ENCODE measurements around the gene PLEKHM1.
A peak's percentile ranks its signal among the peaks of the same experiment; 100 is the strongest.

The PLEKHM1 gene

DNA sequence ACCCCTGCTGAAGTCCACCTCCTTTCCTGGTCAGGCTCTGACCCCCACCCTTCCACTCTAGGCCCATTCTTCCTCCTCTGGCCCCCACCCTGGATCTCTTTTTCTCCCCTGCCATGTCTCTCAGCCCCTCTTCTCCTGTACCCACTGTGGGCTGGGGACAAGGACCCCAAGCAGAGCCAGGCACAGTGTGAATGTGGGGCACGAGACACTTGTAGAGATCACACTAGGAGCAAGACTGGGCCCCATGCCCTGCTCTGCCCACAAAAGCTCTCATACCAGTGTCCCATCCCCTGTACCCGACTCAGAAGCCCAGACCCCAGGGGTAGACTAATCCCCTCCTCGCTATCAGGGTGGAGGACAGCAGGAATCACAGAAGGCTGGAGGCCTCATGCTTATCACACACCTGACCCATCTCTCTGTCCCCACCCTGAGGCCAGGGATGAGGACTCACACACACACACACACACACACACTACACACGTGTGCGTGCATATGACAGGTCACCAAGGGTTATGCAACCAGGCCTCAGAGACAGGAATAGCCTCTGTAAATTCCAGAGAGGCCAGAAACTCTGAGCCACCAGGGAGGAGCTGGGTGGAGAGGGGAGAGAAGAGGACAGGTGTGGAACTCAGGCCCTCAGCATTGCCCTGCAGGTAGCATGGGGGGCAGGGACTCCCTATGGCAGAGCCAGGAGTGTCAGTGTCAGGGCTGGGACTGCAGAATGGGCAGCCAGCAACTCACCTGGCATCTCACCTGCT, 79.0 kb downstream of the PLEKHM1 start:
- Histone ChIP-seq H3K4me1 (ENCODE audit: control insufficient read depth, insufficient read depth, low read length) (peaks cover 89% of the 10 kb centered on the region), H3K36me3 (ENCODE audit: control insufficient read depth, insufficient read depth, low read length) (peaks cover 6% of the 10 kb centered on the region), H3K4me3 (ENCODE audit: low read length) (no peak overlapping the region), H3K9me3 (ENCODE audit: control insufficient read depth, low read length) (no peaks in the 10 kb centered on the region), H3K27me3 (ENCODE audit: control insufficient read depth, insufficient read depth, low read length) (no peaks in the 10 kb centered on the region), H3K9ac (ENCODE audit: low read length) (peak overlapping the region; percentile 38)

DNA sequence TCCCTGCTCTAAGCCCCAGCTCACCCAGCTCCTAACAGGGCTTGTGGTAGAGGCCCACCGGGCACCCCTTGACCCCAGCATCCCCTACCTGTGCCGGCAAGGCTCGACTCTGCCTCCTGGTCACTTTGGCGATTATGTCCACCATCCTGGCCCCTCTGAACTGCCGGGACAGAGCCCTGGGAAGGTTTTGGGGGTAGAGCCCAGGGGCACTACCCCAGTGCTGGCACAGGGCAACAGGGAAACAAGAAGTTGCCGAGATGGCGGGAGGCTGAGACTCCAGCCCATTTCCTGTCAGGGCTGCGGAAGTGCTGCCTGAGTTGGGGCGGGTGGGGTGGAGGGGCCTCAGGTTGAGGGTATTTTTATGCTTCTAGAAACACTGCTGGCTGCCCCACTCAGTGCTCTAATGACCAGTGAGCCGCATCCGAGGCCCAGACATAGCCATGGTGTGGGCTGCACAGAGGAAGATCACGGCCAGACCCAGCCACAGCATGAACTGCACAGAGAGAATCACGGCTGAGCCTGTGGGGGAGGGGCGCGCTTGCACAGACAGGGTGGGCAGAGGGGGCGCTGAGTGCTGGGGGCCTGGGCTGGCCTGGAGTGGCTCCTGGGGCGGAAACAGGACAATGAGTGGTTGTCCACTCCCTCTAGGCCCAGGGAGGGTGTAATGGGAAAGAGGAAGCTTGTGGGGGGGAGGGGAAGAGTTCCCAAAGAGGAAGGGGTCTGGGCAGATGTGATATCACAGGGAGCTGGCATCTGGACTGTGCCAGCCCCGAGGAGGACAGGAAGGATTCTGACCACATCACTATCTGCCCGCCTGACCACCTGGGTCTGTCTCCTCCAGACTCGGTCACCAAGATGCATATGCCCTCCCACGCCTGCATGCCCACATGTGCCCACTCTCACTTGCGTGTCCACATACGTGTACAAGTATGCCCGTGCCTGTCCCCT, 80.1 kb downstream of the PLEKHM1 start:
- peaks cover 93% of the 10 kb centered on the region for H3K4me1 ChIP-seq (ENCODE audit: control insufficient read depth, insufficient read depth, low read length)
- no peaks in the 10 kb centered on the region for H3K27me3 ChIP-seq (ENCODE audit: control insufficient read depth, insufficient read depth, low read length)
- H3K4me3 ChIP-seq (ENCODE audit: low read length), result peak overlapping the region; percentile 1
- peak overlapping the region; percentile 56 for H3K9ac ChIP-seq (ENCODE audit: low read length)
- peaks cover 6% of the 10 kb centered on the region for H3K36me3 ChIP-seq (ENCODE audit: control insufficient read depth, insufficient read depth, low read length)
- no peaks in the 10 kb centered on the region for H3K9me3 ChIP-seq (ENCODE audit: control insufficient read depth, low read length)

DNA sequence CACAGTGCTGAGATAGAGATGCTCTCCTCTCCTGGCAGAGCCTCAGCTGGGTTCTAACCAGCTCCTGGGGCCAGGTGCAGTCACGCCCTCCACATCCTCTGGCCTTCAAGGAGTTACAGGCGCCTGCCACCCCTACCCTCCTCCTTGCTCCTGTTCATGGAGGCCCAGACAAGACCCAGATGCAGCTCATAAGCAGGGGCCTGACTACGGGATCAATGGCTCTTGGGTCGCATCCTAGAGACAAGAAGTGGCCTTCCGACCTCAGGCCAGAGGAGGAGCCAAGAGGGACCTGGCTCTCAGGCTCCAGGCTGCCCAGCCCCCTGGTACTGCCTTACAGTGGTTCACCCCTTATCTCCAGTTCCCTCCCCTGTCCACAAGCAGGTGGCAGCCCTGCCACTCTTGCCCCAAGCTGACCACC, 80.9 kb downstream of the PLEKHM1 start:
- Histone ChIP-seq H3K4me1 (ENCODE audit: control insufficient read depth, insufficient read depth, low read length) (peaks cover 88% of the 10 kb centered on the region), H3K9me3 (ENCODE audit: control insufficient read depth, low read length) (no peaks in the 10 kb centered on the region), H3K4me3 (ENCODE audit: low read length) (peak overlapping the region; percentile 1), H3K9ac (ENCODE audit: low read length) (peak overlapping the region; percentile 56), H3K27me3 (ENCODE audit: control insufficient read depth, insufficient read depth, low read length) (no peaks in the 10 kb centered on the region), H3K36me3 (ENCODE audit: control insufficient read depth, insufficient read depth, low read length) (peaks cover 8% of the 10 kb centered on the region)

DNA sequence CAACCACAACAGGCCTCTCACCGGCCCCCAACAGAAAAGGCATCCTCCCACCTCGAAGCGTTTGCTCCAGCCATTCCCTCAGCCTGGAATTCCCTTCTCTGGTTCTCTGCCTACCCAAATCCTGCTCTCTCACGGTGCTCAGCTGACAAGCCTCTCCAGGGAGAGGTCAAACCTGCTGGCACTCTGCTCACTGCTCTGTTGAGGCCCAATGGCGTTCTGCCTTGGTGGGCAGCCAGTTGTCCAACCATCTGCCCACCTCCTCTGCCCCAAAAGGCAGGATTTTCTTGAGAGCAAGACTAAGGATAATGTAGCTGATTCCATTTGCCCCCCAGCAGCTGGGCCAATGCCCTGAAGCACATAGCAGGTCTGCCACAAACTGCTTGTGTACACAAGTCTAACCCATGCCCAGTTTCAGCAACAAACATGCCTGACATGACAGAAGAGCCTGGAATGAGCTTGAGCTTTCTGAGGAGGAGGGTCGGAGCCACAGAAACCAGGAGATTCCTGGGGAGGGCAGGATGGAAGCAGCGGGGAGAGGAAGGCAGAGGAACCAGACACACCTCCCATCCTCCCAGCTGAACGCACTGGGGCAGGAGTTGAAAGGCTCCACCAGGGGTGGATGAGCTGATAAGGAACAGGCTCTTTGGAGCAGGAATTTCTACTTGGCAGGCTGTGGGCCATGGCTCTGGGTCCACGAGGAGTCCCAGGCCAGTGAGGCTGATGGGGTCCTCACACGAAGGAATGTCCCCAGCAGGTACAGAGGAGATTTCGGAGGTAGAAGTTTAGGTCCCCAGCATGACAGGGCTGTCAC, 81.7 kb downstream of the PLEKHM1 start:
- H3K4me1 ChIP-seq (ENCODE audit: control insufficient read depth, insufficient read depth, low read length), result peaks cover 80% of the 10 kb centered on the region
- H3K9me3 ChIP-seq (ENCODE audit: control insufficient read depth, low read length), result no peaks in the 10 kb centered on the region
- H3K36me3 ChIP-seq (ENCODE audit: control insufficient read depth, insufficient read depth, low read length), result peaks cover 12% of the 10 kb centered on the region
- H3K9ac ChIP-seq (ENCODE audit: low read length), result no peak overlapping the region
- no peaks in the 10 kb centered on the region for H3K27me3 ChIP-seq (ENCODE audit: control insufficient read depth, insufficient read depth, low read length)
- no peak overlapping the region for H3K4me3 ChIP-seq (ENCODE audit: low read length)

DNA sequence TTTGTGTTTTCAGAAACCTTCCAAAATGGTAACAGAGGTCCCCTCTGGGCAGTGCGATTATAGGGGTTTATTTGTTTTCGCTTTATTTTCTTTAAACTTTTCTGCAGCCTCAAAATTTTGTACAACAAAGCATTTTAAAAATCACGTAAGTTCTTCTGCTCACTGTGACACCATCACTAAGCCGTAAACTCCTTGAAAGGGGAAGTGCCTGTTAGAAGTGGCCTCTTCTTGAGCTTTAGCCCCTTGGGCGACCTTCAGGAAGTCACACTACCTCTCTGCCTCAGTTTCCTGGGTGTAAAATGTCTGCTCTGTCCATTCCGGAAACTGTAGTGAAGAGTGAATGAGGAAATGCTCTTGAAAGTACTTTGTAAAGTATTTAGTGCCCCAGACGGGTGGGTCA, 84.4 kb downstream of the PLEKHM1 start:
- Histone ChIP-seq H3K36me3 (ENCODE audit: control insufficient read depth, insufficient read depth, low read length) (peaks cover 12% of the 10 kb centered on the region), H3K9me3 (ENCODE audit: control insufficient read depth, low read length) (no peaks in the 10 kb centered on the region), H3K4me1 (ENCODE audit: control insufficient read depth, insufficient read depth, low read length) (peaks cover 54% of the 10 kb centered on the region), H3K27me3 (ENCODE audit: control insufficient read depth, insufficient read depth, low read length) (no peaks in the 10 kb centered on the region), H3K9ac (ENCODE audit: low read length) (peak overlapping the region; percentile 31), H3K4me3 (ENCODE audit: low read length) (no peak overlapping the region)

DNA sequence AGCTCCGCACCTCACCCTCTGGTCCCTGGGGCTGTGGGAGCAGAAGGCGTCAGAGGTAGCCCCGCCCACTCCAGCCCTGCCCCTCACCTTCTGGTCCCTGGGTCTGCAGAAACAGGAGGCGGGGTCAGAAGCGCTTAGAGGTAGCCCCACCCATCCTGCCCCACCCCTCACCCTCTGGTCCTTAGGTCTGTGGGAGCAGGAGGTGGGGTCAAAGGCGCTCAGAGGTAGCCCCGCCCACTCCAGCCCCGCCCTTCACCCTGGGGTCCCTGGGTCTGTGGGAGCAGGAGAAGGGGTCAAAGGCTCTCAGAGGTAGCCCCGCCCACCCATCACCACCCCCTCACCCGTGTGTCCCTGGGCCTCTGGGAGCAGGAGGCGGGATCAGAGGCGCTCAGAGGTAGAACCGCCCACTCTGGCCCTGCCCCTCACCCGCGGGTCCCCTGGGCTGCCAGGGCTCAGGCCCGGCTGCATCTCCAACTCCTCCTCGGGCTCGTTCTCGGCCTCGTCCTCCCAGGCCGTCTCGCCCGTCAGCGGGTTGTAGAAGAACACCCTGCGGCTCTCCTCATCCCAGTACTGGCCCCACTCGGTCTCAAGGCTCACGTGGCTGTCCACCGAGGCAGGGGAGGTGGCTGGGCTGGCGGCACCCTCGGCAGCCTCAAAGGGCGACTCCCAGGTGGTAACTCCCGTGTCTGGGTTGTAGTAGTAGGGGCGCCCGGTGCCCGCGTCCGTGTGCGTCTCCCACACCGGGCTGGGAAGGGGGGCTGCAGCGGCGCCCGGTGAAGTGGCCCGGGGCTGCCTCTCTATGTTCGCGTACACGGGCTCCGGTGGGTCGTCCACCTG, 85.1 kb downstream of the PLEKHM1 start:
- no peaks in the 10 kb centered on the region for H3K27me3 ChIP-seq (ENCODE audit: control insufficient read depth, insufficient read depth, low read length)
- no peaks in the 10 kb centered on the region for H3K9me3 ChIP-seq (ENCODE audit: control insufficient read depth, low read length)
- H3K9ac ChIP-seq (ENCODE audit: low read length), result no peak overlapping the region
- no peak overlapping the region for H3K4me3 ChIP-seq (ENCODE audit: low read length)
- H3K36me3 ChIP-seq (ENCODE audit: control insufficient read depth, insufficient read depth, low read length), result peaks cover 12% of the 10 kb centered on the region
- peaks cover 47% of the 10 kb centered on the region for H3K4me1 ChIP-seq (ENCODE audit: control insufficient read depth, insufficient read depth, low read length)

DNA sequence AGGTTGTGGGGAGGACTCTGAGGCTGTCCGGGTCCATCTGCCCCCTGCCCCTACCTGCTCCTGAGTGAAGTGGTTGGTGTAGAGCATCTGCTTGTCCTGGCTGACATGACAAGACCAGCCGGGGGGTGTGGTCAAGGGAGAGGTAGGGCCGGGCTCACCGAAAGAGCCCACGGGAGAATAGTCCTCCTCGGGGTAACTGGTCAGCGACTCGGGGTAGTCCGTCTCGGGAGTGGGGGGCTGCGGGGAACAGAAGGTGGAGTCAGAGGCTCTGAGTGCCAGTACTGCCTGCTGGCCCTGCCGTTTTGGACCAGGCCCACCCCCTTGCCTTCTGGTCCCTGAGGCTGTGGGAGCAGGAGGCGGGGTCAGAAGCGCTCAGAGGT, 85.7 kb downstream of the PLEKHM1 start:
- Histone ChIP-seq H3K9ac (ENCODE audit: low read length) (no peak overlapping the region), H3K4me3 (ENCODE audit: low read length) (no peak overlapping the region), H3K4me1 (ENCODE audit: control insufficient read depth, insufficient read depth, low read length) (peaks cover 41% of the 10 kb centered on the region), H3K27me3 (ENCODE audit: control insufficient read depth, insufficient read depth, low read length) (no peaks in the 10 kb centered on the region), H3K36me3 (ENCODE audit: control insufficient read depth, insufficient read depth, low read length) (peaks cover 12% of the 10 kb centered on the region), H3K9me3 (ENCODE audit: control insufficient read depth, low read length) (no peaks in the 10 kb centered on the region)

DNA sequence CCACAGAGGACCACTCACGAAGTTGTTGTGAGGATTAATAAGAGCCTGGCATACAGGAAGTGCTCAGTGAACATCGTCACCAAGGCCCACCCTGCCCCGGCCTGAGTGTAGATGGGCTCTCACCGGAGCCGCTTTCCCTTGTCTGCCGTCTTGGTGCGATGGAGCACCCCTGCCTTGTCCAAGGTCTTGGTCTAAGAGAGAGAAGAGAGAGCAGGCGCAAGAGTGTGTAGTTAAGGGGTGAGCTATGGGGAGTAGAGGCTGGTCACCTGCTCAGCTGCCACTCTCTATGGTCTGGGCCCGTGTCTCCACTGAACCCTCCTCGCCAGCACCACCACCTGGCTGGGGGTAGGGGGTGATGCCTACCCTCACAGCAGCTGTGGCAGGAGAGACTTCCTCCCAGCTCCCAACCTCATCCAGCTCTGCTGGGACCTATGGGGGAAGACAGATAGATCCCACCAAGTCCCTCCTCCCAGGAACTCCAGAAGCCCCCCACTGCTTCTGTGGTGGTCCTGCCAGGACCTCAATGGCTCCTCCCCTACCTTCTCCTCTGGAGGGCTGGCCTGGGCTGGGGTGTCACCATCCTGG, 86.5 kb downstream of the PLEKHM1 start:
- no peaks in the 10 kb centered on the region for H3K9me3 ChIP-seq (ENCODE audit: control insufficient read depth, low read length)
- H3K4me1 ChIP-seq (ENCODE audit: control insufficient read depth, insufficient read depth, low read length), result peaks cover 32% of the 10 kb centered on the region
- H3K27me3 ChIP-seq (ENCODE audit: control insufficient read depth, insufficient read depth, low read length), result no peaks in the 10 kb centered on the region
- no peak overlapping the region for H3K9ac ChIP-seq (ENCODE audit: low read length)
- no peak overlapping the region for H3K4me3 ChIP-seq (ENCODE audit: low read length)
- H3K36me3 ChIP-seq (ENCODE audit: control insufficient read depth, insufficient read depth, low read length), result peaks cover 9% of the 10 kb centered on the region

DNA sequence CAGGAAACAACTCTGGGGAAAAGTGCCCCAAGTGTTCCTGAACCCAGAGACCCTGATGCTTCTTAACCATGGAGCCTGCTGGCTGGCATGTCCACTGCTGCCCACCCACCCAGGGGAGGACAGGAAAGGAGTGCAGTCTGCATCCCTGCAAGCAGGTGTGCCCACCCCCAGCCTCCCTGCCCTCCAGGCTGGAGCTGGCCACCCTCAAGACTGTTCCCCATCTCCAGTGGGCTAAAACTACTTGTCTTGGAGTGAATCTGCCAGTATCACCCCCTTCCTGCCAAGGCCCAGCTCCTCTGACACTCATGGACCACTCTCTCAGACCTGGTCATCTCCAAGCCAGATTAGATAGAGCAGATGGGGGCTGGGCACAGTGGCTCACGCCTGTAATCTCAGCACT, 87.6 kb downstream of the PLEKHM1 start:
- Histone ChIP-seq H3K4me3 (ENCODE audit: low read length) (no peak overlapping the region), H3K9me3 (ENCODE audit: control insufficient read depth, low read length) (no peaks in the 10 kb centered on the region), H3K27me3 (ENCODE audit: control insufficient read depth, insufficient read depth, low read length) (no peaks in the 10 kb centered on the region), H3K9ac (ENCODE audit: low read length) (no peak overlapping the region), H3K36me3 (ENCODE audit: control insufficient read depth, insufficient read depth, low read length) (peaks cover 9% of the 10 kb centered on the region), H3K4me1 (ENCODE audit: control insufficient read depth, insufficient read depth, low read length) (peaks cover 22% of the 10 kb centered on the region)

DNA sequence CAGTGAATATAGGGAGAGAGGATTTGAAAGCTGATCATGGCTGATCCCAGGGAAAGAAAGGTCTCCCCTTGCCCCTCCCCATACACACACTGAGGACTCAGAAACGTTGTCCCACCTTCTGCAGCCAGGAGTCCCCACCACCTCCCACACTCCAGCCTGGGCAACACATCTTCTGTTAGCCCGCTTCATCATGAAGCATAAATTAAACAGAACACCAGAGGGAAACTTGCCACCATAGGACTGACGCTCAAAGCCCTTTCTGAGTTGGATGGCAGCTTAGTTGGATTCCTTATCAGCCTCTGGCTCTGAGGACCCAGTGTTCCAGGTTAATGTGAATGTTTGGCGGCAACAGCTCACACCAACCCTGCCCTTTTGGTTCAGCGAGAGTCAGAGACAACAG, 91.7 kb downstream of the PLEKHM1 start:
- Histone ChIP-seq H3K4me3 (ENCODE audit: low read length) (no peak overlapping the region), H3K27me3 (ENCODE audit: control insufficient read depth, insufficient read depth, low read length) (no peaks in the 10 kb centered on the region), H3K9ac (ENCODE audit: low read length) (no peak overlapping the region), H3K4me1 (ENCODE audit: control insufficient read depth, insufficient read depth, low read length) (no peaks in the 10 kb centered on the region), H3K9me3 (ENCODE audit: control insufficient read depth, low read length) (no peaks in the 10 kb centered on the region), H3K36me3 (ENCODE audit: control insufficient read depth, insufficient read depth, low read length) (peaks cover 15% of the 10 kb centered on the region)

DNA sequence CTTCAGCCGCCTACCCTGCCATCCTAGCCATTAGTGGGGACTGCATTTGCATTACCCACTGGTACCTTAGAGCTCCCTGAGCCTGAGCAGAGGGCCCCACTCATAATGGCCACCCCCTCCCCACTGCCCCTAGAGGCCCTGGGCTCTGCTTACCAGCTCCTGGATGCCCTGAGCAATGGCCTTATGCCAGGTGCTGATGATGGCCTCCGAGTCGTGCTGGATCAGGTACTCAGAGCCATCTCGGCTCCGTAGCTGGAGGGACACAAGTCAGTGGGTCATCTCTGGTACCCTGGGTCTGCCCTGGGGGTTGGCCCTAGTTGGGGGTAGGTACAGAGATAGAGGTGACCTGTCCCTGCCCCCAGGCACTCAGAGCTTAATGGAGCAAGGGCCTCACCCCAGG, 92.7 kb downstream of the PLEKHM1 start:
- no peaks in the 10 kb centered on the region for H3K9me3 ChIP-seq (ENCODE audit: control insufficient read depth, low read length)
- H3K4me1 ChIP-seq (ENCODE audit: control insufficient read depth, insufficient read depth, low read length), result no peaks in the 10 kb centered on the region
- H3K27me3 ChIP-seq (ENCODE audit: control insufficient read depth, insufficient read depth, low read length), result no peaks in the 10 kb centered on the region
- no peak overlapping the region for H3K9ac ChIP-seq (ENCODE audit: low read length)
- peaks cover 15% of the 10 kb centered on the region for H3K36me3 ChIP-seq (ENCODE audit: control insufficient read depth, insufficient read depth, low read length)
- no peak overlapping the region for H3K4me3 ChIP-seq (ENCODE audit: low read length)
